H7 (cell line): ENCODE results near the gene PTPRT. TPM values are rescaled to one million over a fixed set of nuclear protein-coding genes. Genes with fewer than 3 reads are reported as not detected.
"Not testable (repeated sequence)": the region's sequence is repeated elsewhere in the genome, so short reads cannot be mapped to it uniquely, and the experiment has no call there.

ENCODE experiments used
- DNase-seq: peaks from one replicate; pipeline ENCODE4 v3.0.0; 2012
- H3K27me3 ChIP-seq: 2 replicates; pipeline ENCODE4 v1.6.0; 2011; ENCODE audit warnings: mild to moderate bottlenecking, low read length; ENCODE audit not compliant: control insufficient read depth, insufficient read depth
- H3K36me3 ChIP-seq: replicated peaks from 2 replicates; pipeline ENCODE4 v1.5.1; 2011; ENCODE audit warnings: low read length; ENCODE audit not compliant: control insufficient read depth, insufficient read depth
- H3K4me3 ChIP-seq: 2 replicates; pipeline ENCODE4 v1.5.1; 2011; ENCODE audit warnings: low read depth, mild to moderate bottlenecking, control low read depth, low read length, moderate library complexity; ENCODE audit not compliant: insufficient read depth
- total RNA-seq: library from RNA; depleted of rRNA; stranded (reverse); fragments of >200 nt; shearing (Covaris generic); gene quantifications from 2 replicates; pipeline ENCODE4 v1.2.3, GENCODE V29; 2014

The PTPRT gene
- total RNA-seq, 1 experiment from 2014 or later: 0.07 TPM

DNA sequence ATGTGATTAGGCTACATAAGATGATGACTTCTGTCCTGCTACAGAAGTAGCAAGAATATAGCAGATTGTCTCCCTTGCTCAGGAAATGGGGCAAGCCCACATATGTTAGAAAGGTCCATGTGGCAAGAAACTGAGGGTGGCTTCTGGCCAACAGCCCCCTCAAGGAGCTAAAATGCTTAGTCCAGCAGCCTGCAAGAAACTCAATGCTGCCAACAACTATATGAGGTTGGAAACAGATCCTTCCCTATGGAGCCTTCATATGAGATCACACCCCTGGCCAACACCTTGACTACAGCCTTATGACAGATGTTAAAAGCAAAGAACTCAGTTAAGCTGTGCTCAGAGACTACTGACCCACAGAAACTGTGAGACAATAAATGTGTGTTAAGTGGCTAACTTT lies 22.1 kb downstream of the PTPRT start:
- DNase-seq: no peak
- no peak overlapping the region for H3K4me3 ChIP-seq
- H3K36me3 ChIP-seq: no peaks in the 10 kb centered on the region
- no peaks in the 10 kb centered on the region for H3K27me3 ChIP-seq

- no peaks in the 10 kb centered on the region for H3K27me3 ChIP-seq
- no peak overlapping the region for H3K4me3 ChIP-seq
- DNase-seq: no peak
- no peaks in the 10 kb centered on the region for H3K36me3 ChIP-seq
Observed at GRCh38 chr20:43167021-43167420, 22.7 kb downstream of the PTPRT start.

GRCh38 chr20:43165611-43166010 lies 24.1 kb downstream of the PTPRT start:
- no peaks in the 10 kb centered on the region for H3K27me3 ChIP-seq

DNA sequence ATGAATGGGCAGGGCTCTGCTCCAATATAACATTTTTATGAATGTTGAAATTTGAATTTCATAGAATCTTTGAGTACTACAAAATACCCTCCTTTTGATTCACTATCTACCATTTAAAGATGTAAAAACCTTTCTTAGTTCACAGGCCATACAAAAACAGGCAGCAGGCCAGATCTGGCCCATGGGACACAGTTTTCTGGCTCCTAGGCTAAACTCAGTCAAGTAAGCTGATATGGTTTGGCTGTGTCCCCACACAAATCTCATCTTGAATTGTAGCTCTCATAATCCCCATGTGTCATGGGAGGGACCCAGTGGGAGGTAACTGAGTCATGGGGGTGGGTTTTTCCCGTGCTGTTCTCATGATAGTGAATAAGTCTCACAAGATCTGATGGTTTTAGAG lies 25.0 kb downstream of the PTPRT start:
- DNase-seq, H3K27me3 ChIP-seq, H3K36me3 ChIP-seq, H3K4me3 ChIP-seq: not testable (repeated sequence)

More at GRCh38 chr20:43165611-43166010, 24.1 kb downstream of the PTPRT start:
- DNase-seq: no peak
- Histone ChIP-seq H3K36me3 (no peaks in the 10 kb centered on the region), H3K4me3 (no peak overlapping the region)

DNA sequence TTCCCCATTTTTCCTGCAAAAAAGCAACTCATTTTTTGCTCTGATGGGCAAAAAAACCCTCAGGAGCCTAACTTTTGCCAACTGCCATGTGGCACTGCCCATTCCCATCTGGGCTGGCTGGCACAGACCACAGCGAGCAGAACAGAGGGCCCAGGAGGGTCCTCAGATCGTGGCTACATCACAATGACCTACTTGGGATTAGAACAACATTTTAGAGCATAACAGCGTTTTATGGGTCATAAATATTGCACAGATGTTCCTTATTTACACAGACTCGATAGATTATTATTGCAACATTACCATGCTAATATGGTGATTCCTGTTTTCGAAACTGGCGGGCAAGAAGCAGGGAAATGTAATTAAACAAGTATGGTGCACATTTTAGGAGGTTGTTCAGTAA lies 28.0 kb downstream of the PTPRT start:
- no peak overlapping the region for H3K4me3 ChIP-seq
- H3K27me3 ChIP-seq: no peaks in the 10 kb centered on the region
- no peak for DNase-seq
- no peaks in the 10 kb centered on the region for H3K36me3 ChIP-seq

DNA sequence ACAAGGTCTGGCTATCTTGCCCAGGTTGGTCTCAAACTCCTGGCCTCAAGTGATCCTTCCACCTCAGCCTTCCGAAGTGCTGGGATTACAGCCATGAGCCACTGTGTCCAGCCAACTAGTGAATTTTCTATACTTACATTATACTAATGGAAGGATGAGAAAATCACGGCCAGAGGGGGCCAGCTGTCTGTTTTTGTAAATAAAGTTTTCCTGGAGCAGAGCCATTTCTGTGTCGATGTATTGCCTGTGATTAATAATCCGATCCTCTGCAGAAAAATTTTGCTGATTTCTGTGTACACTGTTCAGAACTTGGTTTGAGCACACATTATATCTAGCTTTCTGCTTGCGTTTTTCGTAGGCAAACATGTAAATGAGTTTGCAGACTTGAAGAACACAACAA lies 28.8 kb downstream of the PTPRT start:
- no peak for DNase-seq
- Histone ChIP-seq H3K27me3 (no peaks in the 10 kb centered on the region), H3K36me3 (no peaks in the 10 kb centered on the region), H3K4me3 (no peak overlapping the region)

DNA sequence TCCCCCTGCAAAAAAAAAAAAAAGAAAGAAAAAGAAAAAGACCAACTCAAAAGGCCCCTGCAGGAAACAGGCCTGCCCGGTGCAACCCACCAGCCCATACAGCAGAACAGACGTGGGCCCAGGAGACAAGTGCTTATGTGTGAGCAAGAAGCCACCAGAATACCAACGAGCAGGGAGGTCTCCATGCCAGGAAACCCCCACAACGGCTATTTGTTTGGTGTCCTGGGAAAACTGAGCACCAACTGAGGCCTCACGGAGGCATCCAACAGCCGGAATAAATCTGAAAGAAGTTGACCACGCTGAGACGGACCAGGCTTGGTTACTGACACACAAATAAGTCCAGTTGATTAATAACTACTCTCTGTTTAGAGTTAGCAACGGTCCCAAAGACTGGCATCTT lies 29.7 kb downstream of the PTPRT start:
- Histone ChIP-seq H3K27me3 (no peaks in the 10 kb centered on the region), H3K36me3 (no peaks in the 10 kb centered on the region), H3K4me3 (no peak overlapping the region)
- DNase-seq: no peak

DNA sequence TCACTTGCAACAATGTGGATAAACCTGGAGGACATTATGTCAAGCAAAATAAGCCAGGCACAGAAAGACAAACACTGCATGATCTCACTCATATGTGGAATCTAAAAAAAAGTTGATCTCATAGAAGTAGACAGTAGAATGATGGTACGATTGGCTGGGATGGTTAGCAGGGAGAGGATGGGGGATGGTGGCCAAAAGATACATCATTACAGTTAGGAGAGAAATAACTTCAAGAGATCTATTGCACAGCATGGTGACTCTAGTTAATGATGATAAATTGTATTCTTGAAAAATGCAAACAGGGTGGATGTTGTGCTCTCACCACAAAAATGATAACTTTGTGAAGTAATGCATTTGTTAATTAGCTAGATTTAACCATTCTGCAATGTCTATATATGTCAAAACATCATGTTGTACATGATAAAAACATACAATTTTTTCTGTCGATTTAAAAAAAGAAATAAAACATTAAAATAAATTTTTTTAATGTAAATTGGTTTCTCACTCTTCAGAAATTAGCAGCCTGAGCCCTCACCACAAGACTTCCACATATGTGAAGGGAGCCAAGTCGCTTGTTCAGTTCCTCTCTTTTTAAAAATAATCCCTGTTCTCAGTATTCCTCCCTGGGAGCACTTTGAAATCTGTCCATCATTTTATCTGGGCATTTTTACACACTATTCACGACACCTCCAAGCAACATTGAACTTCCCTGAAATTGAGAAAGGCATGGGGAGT lies 34.2 kb downstream of the PTPRT start:
- Histone ChIP-seq H3K36me3 (no peaks in the 10 kb centered on the region), H3K27me3 (no peaks in the 10 kb centered on the region), H3K4me3 (no peak overlapping the region)
- no peak for DNase-seq

- Histone ChIP-seq H3K4me3 (no peak overlapping the region), H3K27me3 (no peaks in the 10 kb centered on the region), H3K36me3 (no peaks in the 10 kb centered on the region)
- no peak for DNase-seq
Observed at GRCh38 chr20:43151901-43152300, 37.8 kb downstream of the PTPRT start.

DNA sequence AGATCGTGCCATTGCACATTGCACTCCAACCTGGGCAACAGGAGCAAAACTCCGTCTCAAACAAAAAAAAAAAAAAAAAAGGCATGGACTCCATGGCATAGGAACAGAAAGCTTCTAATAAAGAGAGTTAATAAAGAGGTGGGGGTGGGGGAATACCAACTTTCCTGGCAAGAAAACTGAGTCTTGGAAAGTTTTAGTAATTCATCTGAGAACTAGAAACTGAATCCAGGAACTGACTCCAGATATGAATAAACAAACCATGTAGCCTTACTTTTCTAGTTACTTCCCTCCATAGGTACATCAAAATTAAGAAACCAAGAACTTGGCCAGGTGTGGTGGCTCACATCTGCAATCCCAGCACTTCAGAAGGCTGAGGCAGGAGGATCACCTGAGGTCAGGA lies 38.5 kb downstream of the PTPRT start:
- Histone ChIP-seq H3K27me3 (no peaks in the 10 kb centered on the region), H3K4me3 (no peak overlapping the region), H3K36me3 (no peaks in the 10 kb centered on the region)
- DNase-seq: no peak

DNA sequence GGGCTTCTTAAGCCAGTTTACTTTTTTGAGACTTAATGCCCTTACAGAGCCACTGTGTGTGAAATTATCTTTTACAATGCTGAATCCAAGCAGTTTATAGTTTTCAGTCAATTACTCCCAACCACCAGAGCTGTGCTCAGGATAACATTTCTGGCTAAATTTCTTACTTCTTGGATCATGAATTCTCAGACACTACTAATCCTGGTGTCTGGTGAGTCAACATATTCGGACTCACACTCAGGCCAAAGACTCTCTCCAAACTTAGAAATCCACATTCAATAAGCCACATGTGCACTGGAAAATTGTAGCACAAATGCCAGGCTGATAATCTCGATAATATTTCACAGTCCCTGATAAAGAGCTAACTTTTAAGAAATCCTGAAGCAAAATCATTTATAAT lies 49.0 kb downstream of the PTPRT start:
- no peaks in the 10 kb centered on the region for H3K27me3 ChIP-seq
- no peak overlapping the region for H3K4me3 ChIP-seq
- DNase-seq: no peak
- no peaks in the 10 kb centered on the region for H3K36me3 ChIP-seq

- Histone ChIP-seq H3K4me3 (no peak overlapping the region), H3K36me3 (no peaks in the 10 kb centered on the region), H3K27me3 (no peaks in the 10 kb centered on the region)
- DNase-seq: no peak
Observed at GRCh38 chr20:43138061-43138770, 51.5 kb downstream of the PTPRT start.

- H3K27me3 ChIP-seq: no peaks in the 10 kb centered on the region
- no peaks in the 10 kb centered on the region for H3K36me3 ChIP-seq
- H3K4me3 ChIP-seq: no peak overlapping the region
- DNase-seq: no peak
Observed at GRCh38 chr20:43137160-43137559, 52.5 kb downstream of the PTPRT start.

GRCh38 chr20:43124241-43124640 lies 65.5 kb downstream of the PTPRT start:
- DNase-seq: no peak
- H3K27me3 ChIP-seq: no peaks in the 10 kb centered on the region
- H3K4me3 ChIP-seq: no peak overlapping the region
- no peaks in the 10 kb centered on the region for H3K36me3 ChIP-seq

GRCh38 chr20:43123180-43123579 lies 66.5 kb downstream of the PTPRT start:
- Histone ChIP-seq H3K36me3 (no peaks in the 10 kb centered on the region), H3K27me3 (no peaks in the 10 kb centered on the region), H3K4me3 (no peak overlapping the region)
- no peak for DNase-seq
